Thoracic aorta (tissue), 2 donors: ENCODE measurements around the gene MAFG. TPM values are rescaled to one million over a fixed set of nuclear protein-coding genes. Genes with fewer than 3 reads are reported as not detected.

ENCODE experiments used
- ATAC-seq: fragments of 150-250 bp; one replicate; pipeline ENCODE4 v1.8.0; 2017; ENCODE audit warnings: low read depth; ENCODE audit not compliant: insufficient number of reproducible peaks, low FRiP score
- DNase-seq: peaks from one replicate; pipeline ENCODE4 v3.0.0-alpha.2; 2020; ENCODE audit warnings: low spot score
- H3K27ac ChIP-seq, 2 donors: fragments of 200-600 bp; sonication (generic); 1 replicate in 1 of 2; 2 replicates in 1 of 2; pipeline ENCODE4 v1.5.1; 2016; ENCODE audit warnings: mild to moderate bottlenecking in 2 of 2, moderate library complexity in 2 of 2
- H3K27me3 ChIP-seq: fragments of 200-600 bp; sonication (generic); replicated peaks from 2 replicates; pipeline ENCODE4 v1.6.0; 2016; ENCODE audit warnings: mild to moderate bottlenecking; ENCODE audit not compliant: insufficient read depth
- H3K36me3 ChIP-seq: fragments of 200-600 bp; sonication (generic); one replicate; pipeline ENCODE4 v1.5.1; 2016
- H3K4me1 ChIP-seq, 2 donors: fragments of 200-600 bp; sonication (generic); 1 replicate in 1 of 2; 2 replicates in 1 of 2; pipeline versions ENCODE4 v1.5.1 to v1.6.0; 2016; ENCODE audit warnings: low read depth in 2 of 2, mild to moderate bottlenecking in 1 of 2; ENCODE audit not compliant: control insufficient read depth in 1 of 2
- H3K4me3 ChIP-seq: fragments of 200-600 bp; sonication (generic); 2 replicates; pipeline ENCODE4 v1.5.1; 2016; ENCODE audit warnings: mild to moderate bottlenecking
- H3K9me3 ChIP-seq: fragments of 200-600 bp; sonication (generic); 2 replicates; pipeline ENCODE4 v1.5.1; 2016
- CTCF ChIP-seq: fragments of 200-600 bp; sonication (generic); IDR thresholded peaks from one replicate; pipeline ENCODE4 v1.5.1; 2019; ENCODE audit warnings: antibody characterized with exemption
- total RNA-seq, 2 donors: library from RNA; depleted of rRNA; stranded (reverse); fragments of >200 nt; gene quantifications; one replicate each; pipeline versions ENCODE4 v1.1.0 to v1.2.3, GENCODE V29; 2016

MAFG gene
- total RNA-seq, 2 donors from 2014 or later = 29.8 to 32.1 TPM

DNA sequence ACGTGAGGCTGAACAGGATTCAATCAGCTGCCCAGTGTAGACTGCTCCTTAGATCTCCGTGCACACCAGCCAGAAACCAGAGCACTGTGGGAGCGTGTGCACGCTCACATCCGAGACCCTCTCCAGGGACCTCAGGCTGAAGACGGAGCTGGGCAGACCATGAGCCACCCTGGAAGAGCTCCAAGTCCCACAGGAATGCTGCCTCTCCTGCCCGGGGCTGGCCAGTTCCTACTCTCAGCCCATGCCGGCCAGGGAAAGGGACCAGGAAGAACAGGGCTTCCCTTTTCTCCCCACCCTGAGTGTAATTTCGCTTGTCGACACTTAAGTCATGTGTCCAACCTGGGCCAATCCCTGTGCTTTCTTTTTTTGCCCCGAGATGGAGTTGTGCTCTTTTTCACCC lies 43.0 kb downstream of the MAFG start:
- H3K27me3 ChIP-seq = no peaks in the 10 kb centered on the region
- H3K4me1 ChIP-seq = peaks cover 0 to 15% of the 10 kb centered on the region in 2 donors
- no peak for ATAC-seq
- H3K4me3 ChIP-seq = peak overlapping the region; percentile 27
- TF ChIP-seq CTCF = no peak
- H3K27ac ChIP-seq = peak overlapping the region; percentile 52
- peaks cover 36% of the 10 kb centered on the region for H3K36me3 ChIP-seq
- no peaks in the 10 kb centered on the region for H3K9me3 ChIP-seq
- DNase-seq = no peak

DNA sequence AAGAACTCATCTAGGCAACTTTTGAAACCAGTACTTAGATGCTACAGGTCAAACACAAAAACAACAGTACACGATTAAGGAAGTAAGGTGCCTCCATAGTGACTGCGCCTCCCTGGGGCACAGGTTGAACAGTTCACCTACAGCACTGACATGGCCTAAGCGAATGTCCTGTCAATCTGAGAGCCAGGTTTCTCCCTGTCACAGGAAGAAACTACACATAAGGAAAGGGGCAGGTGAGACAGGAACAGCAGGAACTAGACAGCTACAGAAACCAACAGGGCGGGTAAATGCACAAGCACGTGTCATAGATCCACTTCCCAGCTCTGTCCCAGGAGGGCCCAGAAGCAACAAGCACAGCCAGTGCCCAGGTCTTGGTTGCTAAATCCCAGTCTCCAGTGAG lies 48.4 kb downstream of the MAFG start:
- no peak overlapping the region for H3K27ac ChIP-seq
- no peak overlapping the region for H3K4me3 ChIP-seq
- DNase-seq = no peak
- ATAC-seq = no peak
- no peak for TF ChIP-seq CTCF
- H3K27me3 ChIP-seq = no peaks in the 10 kb centered on the region
- H3K9me3 ChIP-seq = no peaks in the 10 kb centered on the region
- H3K36me3 ChIP-seq = peaks cover 7% of the 10 kb centered on the region
- H3K4me1 ChIP-seq = no peaks in the 10 kb centered on the region

DNA sequence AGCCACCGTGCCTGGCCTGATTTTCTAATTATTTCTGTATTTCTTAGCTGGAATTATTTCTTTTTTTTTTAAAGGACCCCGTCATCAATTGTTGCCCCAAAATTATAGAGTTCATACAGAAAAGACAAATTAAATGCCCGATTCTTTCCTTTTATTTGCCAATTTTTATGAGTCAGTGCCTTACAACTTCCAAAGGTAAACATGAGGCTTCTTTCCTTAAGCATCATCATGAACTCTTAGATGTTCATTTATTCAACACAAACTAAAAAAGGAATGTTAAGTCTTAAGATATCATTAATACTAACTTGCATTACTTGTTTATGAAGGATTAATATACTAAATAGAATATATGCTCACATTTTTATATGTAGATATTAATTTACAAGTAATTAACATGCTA lies 49.2 kb downstream of the MAFG start:
- no peaks in the 10 kb centered on the region for H3K9me3 ChIP-seq
- H3K4me1 ChIP-seq = no peaks in the 10 kb centered on the region
- TF ChIP-seq CTCF = no peak
- DNase-seq = no peak
- H3K4me3 ChIP-seq = no peak overlapping the region
- H3K27me3 ChIP-seq = no peaks in the 10 kb centered on the region
- no peak for ATAC-seq
- peaks cover 7% of the 10 kb centered on the region for H3K36me3 ChIP-seq
- no peak overlapping the region for H3K27ac ChIP-seq

DNA sequence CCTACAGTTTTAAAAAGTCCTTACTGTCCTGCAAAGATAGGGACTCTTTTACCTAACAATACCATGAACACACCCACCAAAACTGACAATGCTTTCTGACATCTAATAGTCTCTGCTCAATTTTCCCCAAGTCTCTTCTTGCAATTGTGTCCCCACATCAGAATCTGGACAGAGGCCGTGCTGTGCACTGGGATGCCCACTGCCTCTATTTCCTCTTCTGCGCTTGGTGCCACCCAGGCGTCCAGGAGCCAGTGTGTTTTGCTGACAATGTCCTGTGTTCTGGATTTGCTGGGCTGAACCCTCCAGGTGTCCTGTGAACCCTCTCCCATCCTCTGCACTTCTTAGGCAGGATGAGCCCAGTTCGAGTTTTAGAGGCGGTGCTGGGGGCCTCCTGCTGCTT lies 50.0 kb downstream of the MAFG start:
- no peak overlapping the region for H3K4me3 ChIP-seq
- H3K4me1 ChIP-seq = peaks cover under 1 to 5% of the 10 kb centered on the region in 2 donors
- ATAC-seq (no peak), DNase-seq (no peak)
- H3K27ac ChIP-seq = no peak overlapping the region
- no peaks in the 10 kb centered on the region for H3K9me3 ChIP-seq
- H3K36me3 ChIP-seq = peaks cover 7% of the 10 kb centered on the region
- TF ChIP-seq CTCF = no peak
- H3K27me3 ChIP-seq = no peaks in the 10 kb centered on the region

DNA sequence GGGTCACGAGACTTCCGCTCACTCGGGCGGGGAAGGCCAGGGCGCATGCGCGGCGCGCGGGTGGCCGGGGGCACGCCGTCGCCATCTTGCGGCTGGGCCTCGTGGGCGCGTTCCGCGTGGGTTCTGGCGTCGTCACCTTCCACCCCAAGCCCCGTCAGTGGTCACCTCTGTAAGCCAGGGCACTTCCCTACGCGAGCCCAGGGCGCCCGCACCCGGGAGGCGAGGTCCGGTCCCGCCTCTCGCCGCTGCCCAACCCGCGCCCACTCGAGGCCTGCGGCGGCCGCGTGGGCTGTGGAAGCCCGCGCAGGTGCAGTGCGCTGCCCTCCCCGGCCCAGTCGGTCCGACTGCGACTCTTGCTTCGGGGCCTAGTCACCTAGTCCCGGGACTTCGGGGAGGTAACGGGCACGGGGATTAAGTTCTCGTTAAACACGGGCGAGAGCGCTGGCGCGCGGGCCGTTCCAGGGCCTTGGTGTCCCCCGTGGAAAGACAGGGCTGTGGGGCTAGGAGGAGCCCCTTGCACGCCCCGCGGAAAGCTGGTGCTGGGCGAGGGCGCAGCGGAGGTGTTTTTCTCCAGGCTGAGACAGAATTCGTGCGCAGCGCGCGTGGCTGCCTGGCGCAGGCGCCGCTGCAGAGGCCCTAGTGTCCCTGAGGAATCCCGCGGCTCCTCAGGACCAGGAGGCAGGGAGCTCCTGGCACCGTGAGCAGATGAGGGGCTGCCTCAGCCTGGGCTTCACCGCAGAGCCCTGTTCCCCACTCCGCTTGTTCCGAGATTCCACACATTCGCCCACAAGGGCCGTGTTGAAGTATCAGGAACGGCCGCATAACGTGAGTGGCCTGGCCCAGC lies 55.9 kb downstream of the MAFG start:
- H3K27ac ChIP-seq = peak overlapping the region; percentile 98 to 99
- H3K4me3 ChIP-seq = peak overlapping the region; percentile 95
- peak; percentile 10 for TF ChIP-seq CTCF
- H3K4me1 ChIP-seq = peaks cover 20 to 40% of the 10 kb centered on the region in 2 donors
- H3K27me3 ChIP-seq = no peaks in the 10 kb centered on the region
- DNase-seq (peak; percentile 80), ATAC-seq (peak; percentile 7)
- peaks cover 15% of the 10 kb centered on the region for H3K36me3 ChIP-seq
- no peaks in the 10 kb centered on the region for H3K9me3 ChIP-seq
